ENCODE data around the gene SHROOM1.
"Not testable (repeated sequence)": the region's sequence is repeated elsewhere in the genome, so short reads cannot be mapped to it uniquely, and the experiment has no call there.

The SHROOM1 gene

DNA sequence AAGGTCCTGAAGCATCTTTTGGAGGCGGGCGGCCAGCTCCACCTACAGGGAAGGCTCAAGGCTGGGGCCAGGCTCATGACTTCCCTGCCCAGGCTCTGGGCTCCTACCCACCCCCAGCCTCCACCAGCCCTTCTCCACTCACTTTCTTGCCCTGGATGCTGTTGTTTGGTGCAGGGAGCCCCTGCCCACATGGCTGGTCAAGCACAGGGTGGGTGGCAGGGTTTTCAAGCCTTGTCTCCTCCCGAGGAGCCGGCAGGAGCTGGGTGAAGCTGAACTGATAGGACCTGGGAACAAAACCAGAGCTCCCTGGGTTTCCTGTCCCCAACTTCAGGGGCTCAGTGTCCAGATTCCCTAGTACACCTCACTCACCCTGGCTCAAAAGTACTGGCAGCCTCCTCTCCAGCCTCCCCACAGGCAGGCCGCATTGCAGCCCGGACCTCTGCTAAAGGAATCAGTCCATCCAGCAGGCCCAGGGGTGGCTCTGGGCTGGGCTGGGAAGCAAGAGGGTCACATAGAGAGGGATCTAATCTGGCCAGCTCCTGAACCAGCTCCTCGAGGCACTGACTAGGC lies 6.9 kb downstream of the SHROOM1 start:
- DNase-seq: no peak

DNA sequence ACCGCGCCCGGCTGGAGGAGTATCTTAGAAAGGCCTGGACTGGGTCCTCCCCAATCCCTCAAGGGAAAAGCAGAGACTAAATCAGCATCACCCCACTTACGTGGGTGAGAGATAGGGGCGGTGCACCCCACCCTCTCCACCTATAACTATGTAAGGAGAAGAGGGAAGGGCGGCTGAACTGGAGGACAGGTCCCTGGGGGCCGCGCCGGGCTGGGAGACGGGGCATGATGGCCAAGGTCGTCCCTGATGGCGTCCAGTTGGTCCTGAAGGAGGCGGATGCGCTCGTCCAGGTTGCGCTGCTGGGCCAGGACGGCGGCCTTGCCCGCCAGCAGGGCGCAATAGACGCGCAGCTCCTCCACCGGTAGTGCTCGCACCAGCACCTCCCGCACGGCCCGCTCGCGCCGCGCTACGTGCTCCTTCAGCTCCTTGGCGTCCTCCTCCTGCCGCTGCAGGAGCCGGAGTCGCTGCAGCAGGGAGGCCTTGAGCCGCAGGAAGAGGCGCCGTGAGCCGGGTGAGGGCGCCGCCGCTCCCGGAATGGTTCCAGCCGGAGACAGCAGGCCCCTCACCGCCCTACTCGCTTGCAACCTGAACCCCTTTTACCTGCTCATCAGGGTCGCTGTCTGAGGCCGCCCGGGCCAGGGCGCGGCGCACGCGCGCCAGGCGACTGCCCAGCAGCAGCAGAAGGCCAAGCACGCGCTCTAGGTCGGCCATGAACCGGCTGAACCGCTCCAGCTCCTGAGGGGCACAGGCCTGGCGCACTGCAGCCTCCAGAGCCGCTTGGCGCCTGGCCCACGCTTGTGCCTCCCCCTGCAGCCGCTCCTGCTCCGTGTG lies 7.6 kb downstream of the SHROOM1 start:
- no peak for DNase-seq

DNA sequence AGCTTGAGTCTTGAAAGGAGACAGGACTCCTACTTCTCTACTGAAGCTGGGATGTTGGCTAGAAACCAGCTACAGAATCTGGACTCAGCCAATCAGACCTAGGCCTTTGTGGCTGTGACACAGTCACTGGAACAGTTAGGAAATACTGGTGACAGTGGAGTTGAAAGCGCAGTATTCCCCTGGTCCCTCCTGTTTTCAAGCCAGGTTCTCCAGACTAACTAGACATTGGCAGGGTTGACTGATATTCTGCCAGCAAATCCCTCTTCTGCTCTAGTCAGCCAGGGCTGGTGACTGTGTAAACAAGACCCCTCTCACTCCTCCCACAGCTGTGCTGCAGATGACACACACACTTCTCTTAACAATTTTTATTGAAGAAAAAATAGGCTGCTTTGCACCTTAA lies 8.7 kb downstream of the SHROOM1 start:
- no peak for DNase-seq

DNA sequence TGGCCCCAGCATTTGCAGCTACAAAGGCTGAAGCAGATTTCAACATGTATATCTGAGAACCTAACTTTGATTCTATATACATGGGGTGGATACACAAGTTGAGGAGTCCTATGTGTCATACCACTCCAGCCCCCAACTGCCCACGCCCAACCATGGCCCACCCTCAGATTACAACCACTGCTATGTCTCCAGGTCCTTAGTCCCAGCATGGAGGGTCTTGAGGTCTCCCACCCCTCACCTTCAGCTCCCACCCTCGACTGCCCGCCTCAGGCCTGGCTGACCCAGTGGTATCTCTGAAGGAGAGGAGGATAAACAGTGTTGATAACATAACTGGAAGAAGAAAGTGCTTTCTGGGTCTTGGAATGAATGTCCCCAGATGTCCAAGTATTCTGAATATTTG lies 9.1 kb downstream of the SHROOM1 start:
- no peak for DNase-seq

DNA sequence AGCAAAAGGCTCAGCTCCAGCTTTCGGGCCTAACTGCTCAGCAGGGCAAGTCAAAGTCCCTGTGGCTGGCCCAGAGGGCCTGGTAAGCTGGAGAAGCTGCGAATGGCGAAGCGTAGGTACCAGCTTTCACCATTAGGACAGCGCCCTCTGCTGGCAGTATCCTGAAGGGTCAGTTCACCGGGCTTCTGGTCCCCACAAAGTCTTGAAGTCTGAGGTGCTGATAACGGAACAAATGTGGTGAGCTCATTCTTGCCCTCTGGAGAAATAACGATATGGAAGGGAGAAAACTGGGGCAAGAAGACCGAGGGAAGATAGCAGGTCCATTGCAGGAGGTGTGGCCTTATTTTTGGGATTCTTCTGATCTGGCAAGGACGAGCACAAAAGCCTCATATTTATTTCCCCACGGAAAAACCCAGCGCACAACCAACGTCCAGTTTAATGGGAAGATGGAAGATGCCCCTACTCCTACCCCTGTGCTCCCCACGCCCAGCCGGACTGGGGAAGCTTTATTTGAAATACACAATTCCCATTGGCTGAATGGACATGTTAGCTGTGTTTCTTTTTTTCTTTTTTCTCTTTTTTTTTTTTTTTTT lies 10.2 kb downstream of the SHROOM1 start:
- DNase-seq: peak; percentile 86 to 88

DNA sequence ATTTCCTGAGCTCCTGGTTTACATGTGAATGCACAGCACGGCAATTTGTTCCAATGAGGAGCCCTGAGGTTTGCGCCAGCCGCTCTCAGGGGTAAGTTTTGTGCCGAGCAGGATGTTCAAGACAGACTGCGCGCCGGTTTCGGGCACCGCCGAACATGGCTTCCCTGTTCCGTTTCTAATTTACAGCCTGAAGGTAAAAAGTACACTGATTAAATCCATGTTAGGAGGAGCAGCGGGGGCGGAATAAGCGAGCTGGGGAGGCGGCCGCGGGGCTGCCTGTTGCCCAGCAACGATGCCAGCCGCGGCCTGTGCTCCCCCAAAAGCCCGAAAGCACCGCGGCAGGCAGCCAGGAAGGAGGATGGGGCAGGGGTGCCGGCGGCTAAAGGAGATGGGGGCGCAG lies 11.0 kb downstream of the SHROOM1 start:
- DNase-seq: no peak

DNA sequence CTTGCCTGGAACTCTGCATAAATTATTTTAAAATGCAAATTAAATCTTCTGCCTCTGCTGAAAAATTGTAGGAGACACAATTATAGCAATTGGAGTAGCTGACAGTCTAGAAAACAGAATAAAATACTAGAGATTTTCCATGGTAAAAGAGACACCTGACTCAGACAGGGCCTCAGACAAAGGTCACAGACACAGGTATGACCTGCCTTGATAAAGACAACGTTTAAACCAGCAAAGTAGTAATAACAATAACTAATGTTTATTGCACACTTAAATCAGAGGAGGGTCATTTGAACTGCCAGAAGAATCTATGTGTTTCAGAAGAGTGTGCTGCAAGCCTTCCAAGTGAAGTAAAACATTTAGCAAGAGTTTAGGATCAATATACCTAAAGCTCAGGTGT lies 13.4 kb downstream of the SHROOM1 start:
- DNase-seq: no peak

DNA sequence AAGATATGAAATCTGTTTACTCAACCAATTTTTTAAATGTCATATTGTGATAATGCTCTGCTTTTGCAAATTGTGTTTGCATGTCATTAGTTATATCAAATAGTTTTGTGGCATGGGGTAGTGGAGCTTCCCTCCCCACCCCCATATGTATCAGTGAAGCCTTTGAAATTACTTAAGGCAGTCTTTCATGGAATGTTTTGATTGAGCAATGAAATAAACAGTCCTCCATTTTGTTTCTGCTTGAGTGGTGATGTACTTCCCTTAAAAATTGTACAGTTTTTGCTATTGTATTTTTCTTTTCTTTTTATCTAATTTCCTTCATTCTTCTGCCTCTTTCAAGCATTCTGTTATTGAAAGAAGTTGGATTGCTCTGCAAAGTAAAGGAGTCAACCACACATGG lies 13.9 kb downstream of the SHROOM1 start:
- DNase-seq: no peak

DNA sequence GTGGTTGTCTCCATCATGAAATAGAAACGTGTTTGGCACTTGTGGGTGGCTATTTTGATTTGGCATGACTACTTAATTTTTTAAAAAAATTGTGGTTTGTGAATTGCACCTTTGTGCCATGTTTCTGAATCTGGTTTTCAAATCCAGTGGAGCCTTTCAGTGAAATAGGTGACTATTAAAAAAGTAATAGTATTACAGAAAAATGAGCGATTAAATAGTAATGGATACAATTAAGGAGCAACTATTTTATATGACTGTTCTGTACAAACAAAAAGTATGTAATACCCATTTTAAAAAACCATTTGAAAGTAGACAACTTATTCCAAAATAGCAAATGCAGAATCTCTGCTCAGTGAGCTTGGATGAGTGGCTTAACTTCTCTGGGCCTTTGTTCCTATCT lies 14.4 kb downstream of the SHROOM1 start:
- DNase-seq: no peak

DNA sequence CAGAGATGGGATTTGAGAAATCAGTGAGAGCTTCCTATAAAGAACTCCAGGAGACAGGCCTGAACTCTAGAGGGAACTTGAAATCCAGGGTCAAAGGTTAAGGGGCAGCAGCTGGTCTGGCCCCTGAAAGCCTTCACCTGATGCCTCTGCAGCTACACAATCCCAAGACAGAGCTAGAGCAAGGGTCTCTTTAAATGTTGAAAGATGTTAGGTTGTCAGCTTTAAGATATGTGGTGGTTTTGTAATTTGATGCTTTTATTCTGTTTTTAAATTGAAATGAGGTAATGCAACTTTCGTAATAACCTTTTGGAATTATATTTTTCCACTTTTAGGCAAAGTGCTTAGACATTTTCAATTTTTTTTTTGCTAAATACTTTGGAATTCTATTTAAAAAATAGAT lies 15.0 kb downstream of the SHROOM1 start:
- DNase-seq: no peak

DNA sequence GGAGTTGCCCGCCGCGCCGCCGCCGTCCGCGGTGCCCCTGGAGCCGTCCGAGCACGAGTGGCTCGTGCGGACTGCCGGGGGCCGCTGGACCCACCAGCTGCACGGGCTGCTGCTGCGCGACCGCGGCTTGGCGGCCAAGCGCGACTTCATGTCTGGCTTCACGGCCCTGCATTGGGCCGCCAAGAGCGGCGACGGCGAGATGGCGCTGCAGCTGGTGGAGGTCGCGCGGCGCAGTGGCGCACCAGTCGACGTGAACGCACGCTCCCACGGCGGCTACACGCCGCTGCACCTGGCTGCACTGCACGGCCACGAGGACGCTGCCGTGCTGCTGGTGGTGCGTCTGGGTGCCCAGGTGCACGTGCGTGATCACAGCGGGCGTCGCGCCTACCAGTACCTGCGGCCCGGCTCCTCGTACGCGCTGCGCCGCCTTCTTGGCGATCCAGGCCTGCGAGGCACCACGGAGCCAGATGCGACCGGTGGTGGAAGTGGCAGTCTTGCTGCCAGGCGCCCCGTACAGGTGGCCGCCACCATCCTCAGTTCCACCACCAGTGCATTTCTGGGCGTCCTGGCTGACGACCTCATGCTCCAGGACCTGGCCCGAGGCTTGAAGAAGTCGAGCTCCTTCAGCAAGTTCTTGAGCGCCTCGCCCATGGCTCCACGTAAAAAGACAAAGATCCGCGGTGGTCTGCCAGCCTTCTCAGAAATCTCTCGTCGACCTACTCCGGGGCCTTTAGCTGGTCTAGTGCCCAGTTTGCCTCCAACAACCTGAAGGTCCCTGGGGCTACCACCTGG lies 15.7 kb downstream of the SHROOM1 start:
- DNase-seq: no peak

DNA sequence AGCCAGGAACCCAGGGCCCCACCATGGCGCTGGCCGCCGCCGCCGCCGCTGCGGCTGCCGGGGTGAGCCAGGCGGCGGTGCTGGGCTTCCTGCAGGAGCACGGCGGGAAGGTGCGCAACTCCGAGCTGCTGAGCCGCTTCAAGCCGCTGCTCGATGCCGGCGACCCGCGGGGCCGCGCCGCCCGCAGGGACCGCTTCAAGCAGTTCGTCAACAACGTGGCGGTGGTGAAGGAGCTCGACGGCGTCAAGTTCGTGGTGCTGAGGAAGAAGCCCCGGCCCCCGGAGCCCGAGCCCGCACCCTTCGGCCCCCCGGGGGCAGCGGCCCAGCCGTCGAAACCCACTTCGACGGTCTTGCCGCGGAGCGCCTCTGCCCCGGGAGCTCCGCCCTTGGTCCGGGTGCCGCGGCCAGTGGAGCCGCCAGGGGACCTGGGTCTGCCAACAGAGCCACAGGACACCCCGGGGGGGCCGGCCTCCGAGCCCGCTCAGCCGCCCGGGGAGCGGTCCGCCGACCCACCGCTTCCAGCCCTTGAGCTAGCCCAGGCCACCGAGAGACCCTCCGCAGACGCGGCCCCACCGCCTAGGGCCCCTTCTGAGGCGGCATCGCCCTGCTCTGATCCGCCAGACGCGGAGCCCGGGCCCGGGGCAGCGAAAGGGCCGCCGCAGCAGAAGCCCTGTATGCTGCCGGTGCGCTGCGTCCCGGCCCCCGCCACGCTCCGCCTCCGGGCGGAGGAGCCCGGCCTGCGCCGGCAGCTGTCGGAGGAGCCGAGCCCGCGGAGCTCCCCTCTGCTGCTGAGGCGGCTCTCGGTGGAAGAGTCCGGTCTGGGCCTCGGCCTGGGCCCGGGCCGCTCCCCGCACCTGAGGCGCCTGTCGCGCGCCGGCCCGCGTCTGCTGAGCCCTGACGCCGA lies 16.6 kb downstream of the SHROOM1 start:
- DNase-seq: no peak

DNA sequence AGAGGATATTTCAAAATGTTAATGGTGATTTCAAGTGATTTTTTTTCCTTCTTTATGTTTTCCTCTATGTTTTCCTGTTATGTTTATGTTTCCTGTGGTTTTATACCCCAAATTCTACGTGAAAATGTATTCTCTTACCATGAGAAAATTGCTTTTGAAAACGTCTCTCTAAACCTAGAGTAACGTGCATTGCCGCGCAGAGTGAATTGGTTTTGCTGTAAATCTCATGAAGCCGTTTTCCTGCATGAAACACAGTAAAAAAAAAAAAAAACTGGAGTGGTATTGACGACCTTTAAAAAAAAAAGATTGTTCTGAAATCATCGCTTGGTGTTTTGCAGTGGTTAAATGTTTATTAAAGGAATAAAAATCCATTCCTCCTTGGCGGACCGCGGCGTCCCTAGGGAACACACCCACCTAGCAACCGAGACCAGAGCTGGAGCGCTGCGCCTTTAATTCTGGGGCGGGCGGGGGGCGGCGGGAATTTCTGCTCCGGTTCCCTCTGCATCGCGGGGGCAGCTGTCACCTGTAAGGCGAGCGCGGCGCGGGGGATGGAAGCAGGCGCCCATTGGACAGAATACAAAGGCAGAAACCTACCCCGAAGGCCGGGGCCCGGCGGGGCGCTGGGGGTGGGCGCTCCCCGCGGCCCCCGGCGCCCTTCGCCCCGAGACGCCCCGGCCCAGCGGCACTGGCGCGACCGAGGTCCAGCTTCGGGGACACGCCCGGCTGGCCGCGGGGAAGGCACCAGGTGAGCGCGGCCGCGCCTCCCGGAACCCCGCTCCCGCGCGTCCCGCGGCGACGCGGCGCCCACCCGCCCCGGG lies 17.5 kb downstream of the SHROOM1 start, which contains the start of gene SOWAHA:
Gene SOWAHA, plus strand, starts transcription at position 522 of the 818 bp plus-strand sequence. CDS start 320 bp downstream, outside the sequence.
- DNase-seq: no peak

DNA sequence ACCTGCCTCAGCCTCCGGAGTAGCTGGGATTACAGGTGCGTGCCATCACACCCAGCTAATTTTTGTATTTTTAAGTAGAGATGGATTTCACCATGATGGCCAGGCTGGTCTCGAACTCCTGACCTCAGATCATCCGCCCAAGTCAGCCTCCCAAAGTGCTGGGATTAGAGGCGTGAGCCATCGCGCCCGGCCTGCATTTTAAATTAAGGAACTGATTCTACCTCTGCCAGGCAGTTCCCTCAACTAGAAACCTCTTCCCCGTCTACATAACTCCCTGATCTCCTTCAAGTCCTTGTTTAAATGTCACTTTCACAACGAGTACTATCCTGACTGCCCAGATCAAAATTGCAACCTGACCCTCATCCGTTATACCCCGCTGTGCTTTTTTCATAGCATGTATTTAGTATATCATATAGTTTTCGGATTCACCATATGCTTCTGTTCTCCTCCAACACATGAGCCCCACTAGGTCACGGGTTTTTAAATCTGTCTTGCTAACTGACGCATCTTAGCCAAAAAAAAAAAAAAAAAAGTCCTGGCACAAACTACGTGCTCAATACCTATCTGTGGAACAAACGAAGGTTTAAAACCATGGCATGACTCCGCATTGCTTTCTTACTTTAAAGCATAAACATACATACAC lies 18.2 kb downstream of the SHROOM1 start:
- DNase-seq: no peak

DNA sequence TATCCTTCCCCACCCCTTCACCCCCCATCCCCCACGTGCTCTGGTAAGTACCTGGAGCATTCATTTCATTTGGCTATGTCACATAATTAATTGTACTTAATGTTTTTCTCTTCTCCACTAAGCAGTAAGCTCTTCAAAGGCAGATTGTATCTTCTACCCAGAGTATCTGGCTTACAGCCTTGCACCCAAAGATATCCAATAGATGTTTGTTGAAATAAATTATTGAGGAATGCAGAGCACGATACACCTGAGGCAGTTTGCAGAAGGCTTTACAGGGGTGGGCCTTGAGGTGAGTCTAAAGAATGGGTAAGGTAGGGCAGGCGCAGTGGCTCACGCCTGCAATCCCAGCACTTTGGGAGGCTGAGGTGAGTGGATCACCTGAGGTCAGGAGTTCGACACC lies 19.8 kb downstream of the SHROOM1 start:
- DNase-seq: no peak

DNA sequence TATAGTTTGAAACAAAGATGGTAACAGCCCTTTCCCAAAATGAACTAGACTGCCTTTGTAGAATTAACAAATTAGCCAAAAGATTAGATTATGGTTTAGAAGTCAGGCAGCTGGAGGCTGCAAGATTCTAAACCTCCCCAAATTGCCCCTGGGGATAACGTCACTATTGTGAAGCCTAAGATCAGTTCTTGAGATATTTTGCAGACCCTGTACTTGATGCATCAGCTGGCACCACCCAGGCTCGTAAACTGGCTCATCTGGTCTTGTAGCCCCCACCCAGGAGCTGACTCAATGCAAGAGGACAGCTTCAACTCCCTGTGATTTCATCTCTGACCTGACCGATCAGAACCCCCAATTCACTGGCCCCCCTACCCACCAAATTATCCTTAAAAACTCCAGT lies 21.6 kb downstream of the SHROOM1 start:
- DNase-seq: no peak

DNA sequence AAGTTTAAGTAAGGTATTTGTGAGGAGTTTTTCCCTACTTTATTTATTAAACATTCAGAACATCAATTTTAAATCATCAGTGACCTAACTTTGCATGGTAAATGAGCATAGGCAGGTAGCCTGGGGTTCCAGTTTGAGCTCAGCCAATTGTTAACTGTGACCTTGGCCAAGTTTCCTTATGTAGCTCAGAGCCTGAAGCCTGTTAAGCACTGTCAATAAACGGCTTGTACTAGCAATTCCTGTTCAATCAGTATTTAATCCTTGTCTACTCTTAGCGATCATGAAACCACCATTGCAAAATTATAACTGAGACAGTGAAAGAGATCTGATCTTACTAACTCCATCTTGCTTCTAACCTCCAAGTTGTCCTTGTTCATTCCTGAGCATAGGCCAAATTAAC lies 22.0 kb downstream of the SHROOM1 start:
- no peak for DNase-seq

DNA sequence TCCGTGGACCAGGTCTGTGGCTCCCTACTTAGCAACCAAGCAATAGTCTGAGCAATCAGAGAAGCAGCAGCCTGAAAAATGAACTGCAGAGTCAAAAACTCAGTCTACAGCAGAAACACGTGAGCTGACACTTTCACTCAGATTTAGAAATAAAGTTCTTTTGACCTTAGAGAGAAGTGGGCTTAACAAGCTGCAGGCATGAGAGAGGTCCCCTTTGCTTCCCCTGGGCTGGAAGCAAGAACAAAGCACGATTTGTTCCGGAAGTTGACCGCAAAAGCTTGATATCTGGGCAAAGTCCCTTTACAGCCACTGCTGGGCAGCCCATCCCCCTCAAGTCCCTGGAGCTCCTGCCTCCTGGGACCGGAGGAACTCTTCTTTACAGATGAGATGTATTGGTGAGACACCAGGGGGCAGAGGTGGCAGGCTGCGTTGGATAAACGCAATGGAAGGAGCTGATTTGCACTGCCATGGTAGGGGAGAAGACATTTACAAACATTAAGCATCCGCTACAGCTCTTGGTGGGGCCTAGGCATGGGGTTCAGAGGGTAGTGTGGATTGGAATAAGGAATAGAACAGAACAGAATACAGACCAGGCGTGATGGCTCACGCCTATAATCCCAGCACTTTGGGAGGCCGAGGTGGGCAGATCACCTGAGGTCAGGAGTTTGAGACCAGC lies 23.1 kb downstream of the SHROOM1 start:
- no peak for DNase-seq

DNA sequence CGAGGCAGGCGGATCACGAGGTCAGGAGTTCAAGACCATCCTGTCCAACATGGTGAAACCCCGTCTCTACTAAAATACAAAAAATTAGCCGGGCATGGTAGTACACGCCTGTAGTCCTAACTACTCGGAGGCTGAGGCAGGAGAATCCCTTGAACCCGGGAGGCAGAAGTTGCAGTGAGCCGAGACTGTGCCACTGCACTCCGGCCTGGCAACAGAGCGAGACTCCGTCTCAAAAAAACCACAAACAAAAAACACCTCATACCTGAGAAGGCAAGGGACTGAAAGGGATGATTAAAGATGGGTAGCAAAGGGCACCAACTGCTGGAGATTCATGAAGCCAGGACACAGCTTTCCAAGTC lies 23.7 kb downstream of the SHROOM1 start:
- not testable (repeated sequence) for DNase-seq

DNA sequence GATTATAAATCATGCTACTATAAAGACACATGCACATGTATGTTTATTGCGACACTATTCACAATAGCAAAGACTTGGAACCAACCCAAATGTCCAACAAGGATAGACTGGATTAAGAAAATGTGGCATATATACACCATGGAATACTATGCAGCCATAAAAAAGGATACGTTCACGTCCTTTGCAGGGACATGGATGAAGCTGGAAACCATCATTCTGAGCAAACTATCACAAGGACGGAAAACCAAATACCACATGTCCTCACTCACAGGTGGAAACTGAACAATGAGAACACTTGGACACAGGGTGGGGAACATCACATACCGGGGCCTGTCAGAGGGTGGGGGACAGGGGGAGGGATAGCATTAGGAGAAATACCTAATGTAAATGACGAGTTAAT lies 24.6 kb downstream of the SHROOM1 start:
- DNase-seq: not testable (repeated sequence)

All from activated CD4-positive, alpha-beta T cell treated with anti-CD3 and anti-CD28 coated beads for 4 hours (primary cell).